22Rv1 (cell line): Measurements from ENCODE around the gene CFAP74.

Source experiments
- H3K27ac ChIP-seq: fragments of 450-650 bp; 2 replicates; pipeline ENCODE4 v1.5.1; 2017
- CTCF ChIP-seq: fragments of 450-650 bp; IDR thresholded peaks from 2 replicates; pipeline ENCODE4 v1.5.1; 2017; ENCODE audit warnings: mild to moderate bottlenecking
- ZFX ChIP-seq: fragments of 450-650 bp; IDR thresholded peaks from 2 replicates; pipeline ENCODE4 v1.6.1; 2017; ENCODE audit warnings: antibody characterized with exemption, borderline replicate concordance

Gene CFAP74

DNA sequence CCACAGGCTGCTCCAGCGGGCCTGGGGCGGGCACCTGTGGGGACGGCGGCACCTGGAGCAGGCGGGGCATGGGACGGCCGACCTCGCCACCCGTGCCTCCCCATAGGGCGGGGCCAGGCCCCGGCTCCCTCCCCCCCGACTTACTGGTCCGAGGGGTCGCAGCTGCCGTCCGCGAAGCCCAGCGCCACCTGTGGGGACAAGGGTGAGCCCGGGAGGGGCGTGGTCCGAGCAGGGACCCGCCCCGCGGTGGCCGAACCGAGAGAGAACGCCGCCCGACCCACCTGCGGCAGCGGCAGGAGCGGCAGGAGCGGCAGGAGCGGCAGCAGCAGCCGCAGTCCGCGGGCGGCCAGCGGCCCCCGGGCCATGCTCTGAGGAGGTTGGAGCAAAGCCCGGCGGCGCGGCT, 84.7 kb downstream of the CFAP74 start, which contains the start of gene TMEM52:
Gene TMEM52 (minus strand): TSS at position 379 of the 403 bp plus-strand sequence. CDS start 14 bp downstream, at position 365.
- TF ChIP-seq CTCF (peak; percentile 49), ZFX (no peak)
- H3K27ac ChIP-seq, result peak within 1 kb of the TSS; percentile 64

DNA sequence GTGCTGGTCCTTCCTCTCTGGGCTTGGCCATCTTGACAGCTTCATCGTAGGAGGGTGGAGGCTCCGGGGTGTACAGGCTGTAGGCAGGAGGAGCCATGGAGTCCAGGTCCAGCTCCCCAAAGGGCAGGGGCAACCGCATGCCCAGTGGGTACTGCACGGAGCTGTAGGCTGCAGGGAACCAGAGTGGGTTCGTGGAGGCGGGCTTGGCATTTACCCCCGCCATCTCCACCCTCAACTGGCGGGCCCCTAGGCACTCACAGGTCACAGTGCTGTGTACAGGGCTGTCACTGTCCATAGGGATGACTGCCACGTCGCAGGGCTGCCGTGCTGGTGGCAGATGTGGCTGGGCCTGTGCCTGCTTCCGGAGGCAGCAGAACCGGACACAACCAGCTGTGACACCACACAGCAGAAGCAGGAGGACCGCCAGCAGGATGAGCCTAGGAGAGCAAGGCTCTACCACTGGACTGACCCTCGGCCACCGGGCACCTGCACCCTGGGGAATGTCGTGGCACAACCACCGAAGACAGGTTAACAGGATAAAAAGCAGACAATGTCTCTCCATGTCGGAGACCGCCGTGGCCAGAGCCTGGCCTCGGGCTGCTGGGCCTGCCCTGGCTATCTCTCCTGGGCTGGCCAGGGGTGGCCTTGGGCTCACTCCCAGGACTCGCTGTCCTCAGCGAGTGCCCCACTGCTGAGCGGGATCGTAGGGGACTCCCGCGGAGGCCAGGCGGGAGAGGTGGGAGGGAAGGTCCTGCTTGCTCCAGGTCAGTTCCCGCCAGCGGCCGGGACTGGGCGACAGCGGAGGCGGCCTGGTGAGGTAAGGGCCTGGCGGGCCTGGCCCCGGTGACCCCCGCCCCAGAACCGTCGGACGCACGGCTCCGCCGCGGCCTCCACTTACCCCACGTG, 85.3 kb downstream of the CFAP74 start:
- no peak for TF ChIP-seq ZFX
- TF ChIP-seq CTCF, result no peak
- H3K27ac ChIP-seq, result peak overlapping the region; percentile 64

- no peak overlapping the region for H3K27ac ChIP-seq
- TF ChIP-seq ZFX, result no peak
- TF ChIP-seq CTCF, result no peak
These were observed 86.1 kb downstream of the CFAP74 start for GRCh38 chr1:1917304-1917976.

DNA sequence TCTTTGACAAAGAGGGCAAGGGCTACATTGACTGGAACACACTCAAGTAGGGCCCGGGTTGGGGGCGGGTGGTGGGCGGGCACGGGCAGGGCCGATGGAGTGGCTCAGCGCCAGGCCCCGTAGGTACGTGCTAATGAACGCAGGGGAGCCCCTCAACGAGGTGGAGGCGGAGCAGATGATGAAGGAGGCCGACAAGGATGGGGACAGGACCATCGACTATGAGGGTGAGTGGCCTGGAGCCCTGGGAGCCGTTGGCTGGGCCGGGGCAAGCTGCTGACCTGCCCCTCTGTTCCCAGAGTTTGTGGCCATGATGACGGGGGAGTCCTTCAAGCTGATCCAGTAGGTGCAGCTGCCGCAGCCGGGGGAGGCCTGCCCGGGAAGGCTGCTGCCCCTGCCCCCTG, 86.7 kb downstream of the CFAP74 start:
- H3K27ac ChIP-seq, result no peak overlapping the region
- TF ChIP-seq ZFX (no peak), CTCF (no peak)

- TF ChIP-seq CTCF (no peak), ZFX (no peak)
- H3K27ac ChIP-seq, result no peak overlapping the region
These were observed 87.4 kb downstream of the CFAP74 start for GRCh38 chr1:1915911-1916840.

- H3K27ac ChIP-seq, result no peak within 1 kb of the TSS
- TF ChIP-seq ZFX, result no peak
- no peak for TF ChIP-seq CTCF
These were observed 88.5 kb downstream of the CFAP74 start, which contains the start of gene CALML6 for GRCh38 chr1:1914971-1915692. Gene CALML6 (plus strand): TSS chr1:1915260. CDS start chr1:1915281, 21 bp downstream.
